MM.1S (cell line): ENCODE data around the gene TLR9.

Experiments
- DNase-seq: peaks from one replicate; pipeline ENCODE4 v3.0.0-alpha.2; 2015
- H2AFZ ChIP-seq: fragments of 300-600 bp; sonication (generic); 2 replicates; pipeline ENCODE4 v1.6.0; 2016; ENCODE audit warnings: antibody characterized with exemption, low read length
- H3F3A ChIP-seq: fragments of 300-600 bp; sonication (generic); 2 replicates; pipeline ENCODE4 v1.6.1; 2016; ENCODE audit warnings: mild to moderate bottlenecking, antibody characterized with exemption, low read length, moderate library complexity, mixed read lengths; ENCODE audit not compliant: insufficient read depth
- H3K27ac ChIP-seq: fragments of 300-600 bp; sonication (generic); 2 replicates; pipeline ENCODE4 v1.5.1; 2016; ENCODE audit warnings: mild to moderate bottlenecking, low read length
- H3K27me3 ChIP-seq: fragments of 300-600 bp; sonication (generic); replicated peaks from 2 replicates; pipeline ENCODE4 v1.6.0; 2016; ENCODE audit warnings: low read length; ENCODE audit not compliant: insufficient read depth
- H3K36me3 ChIP-seq: fragments of 300-600 bp; sonication (generic); replicated peaks from 2 replicates; pipeline ENCODE4 v1.6.1; 2016; ENCODE audit warnings: mild to moderate bottlenecking, low read length, mixed read lengths; ENCODE audit not compliant: insufficient read depth
- H3K4me1 ChIP-seq: fragments of 300-600 bp; sonication (generic); 2 replicates; pipeline ENCODE4 v1.6.1; 2016; ENCODE audit warnings: low read length, mixed read lengths
- H3K4me2 ChIP-seq: fragments of 300-600 bp; sonication (generic); 2 replicates; pipeline ENCODE4 v1.6.0; 2016; ENCODE audit warnings: low read depth, low read length
- H3K4me3 ChIP-seq: fragments of 300-600 bp; sonication (generic); 2 replicates; pipeline ENCODE4 v1.5.1; 2016; ENCODE audit warnings: low read length, mixed read lengths
- H3K79me2 ChIP-seq: fragments of 300-600 bp; sonication (generic); 2 replicates; pipeline ENCODE4 v1.6.1; 2016; ENCODE audit warnings: mixed run types, low read length, mixed read lengths
- H3K9ac ChIP-seq: fragments of 300-600 bp; sonication (generic); 2 replicates; pipeline ENCODE4 v1.6.1; 2016; ENCODE audit warnings: low read length, mixed read lengths
- H3K9me2 ChIP-seq: fragments of 300-600 bp; sonication (generic); replicated peaks from 2 replicates; pipeline ENCODE4 v1.6.1; 2016; ENCODE audit warnings: mild to moderate bottlenecking, low read length, mixed read lengths; ENCODE audit not compliant: insufficient read depth
- H3K9me3 ChIP-seq: fragments of 300-600 bp; sonication (generic); replicated peaks from 2 replicates; pipeline ENCODE4 v1.6.1; 2016; ENCODE audit warnings: mild to moderate bottlenecking, low read length, mixed read lengths; ENCODE audit not compliant: insufficient read depth
- H4K20me1 ChIP-seq: fragments of 300-600 bp; sonication (generic); 2 replicates; pipeline ENCODE4 v1.6.1; 2016; ENCODE audit warnings: mild to moderate bottlenecking, low read length, moderate library complexity, mixed read lengths; ENCODE audit not compliant: insufficient read depth
- EZH2 ChIP-seq: fragments of 300-600 bp; sonication (generic); optimal IDR thresholded peaks from 2 replicates; pipeline ENCODE3; 2017; ENCODE audit warnings: low read depth, mild to moderate bottlenecking, antibody characterized with exemption, low read length, mixed read lengths
- EZH2phosphoT487 ChIP-seq: fragments of 300-600 bp; sonication (generic); IDR thresholded peaks from 2 replicates; pipeline ENCODE4 v1.6.1; 2018; ENCODE audit warnings: antibody characterized with exemption, low read length
- TF ChIP-seq, protein P1 (sequence below): fragments of 300-600 bp; sonication (generic); IDR thresholded peaks from 2 replicates; pipeline ENCODE4 v1.5.1; 2016; ENCODE audit warnings: antibody characterized with exemption, low read length, mixed read lengths

The TLR9 gene

DNA sequence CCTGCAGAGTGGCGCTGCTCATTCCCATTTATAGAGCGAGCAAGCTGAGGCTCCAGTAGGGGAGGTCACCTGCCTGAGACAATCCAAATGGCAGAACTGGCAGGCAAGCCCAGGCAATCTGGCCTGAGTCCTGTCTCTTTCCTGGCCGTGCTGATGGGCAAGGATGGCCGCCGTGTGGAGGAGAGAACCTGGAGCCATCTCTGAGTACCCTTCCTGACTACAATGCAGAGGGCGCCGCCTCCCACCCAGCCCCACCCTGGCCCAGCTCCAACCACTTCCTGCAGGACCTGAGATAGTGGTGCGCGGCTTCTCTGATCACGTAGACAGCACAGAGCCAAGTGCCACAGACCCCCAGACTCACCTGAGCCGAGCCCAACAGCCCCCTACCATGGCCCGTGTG is 7.0 kb downstream of the TLR9 start:
- Histone ChIP-seq H3K36me3 (no peaks in the 10 kb centered on the region), H3K9me2 (no peaks in the 10 kb centered on the region), H3K4me2 (no peak overlapping the region), H3K27me3 (no peaks in the 10 kb centered on the region), H3K4me1 (peaks cover 8% of the 10 kb centered on the region; the same call in 1 of the 2 replicates), H3K9ac (no peak overlapping the region), H3K9me3 (no peaks in the 10 kb centered on the region), H4K20me1 (no peaks in the 10 kb centered on the region), H2AFZ (no peak overlapping the region), H3F3A (no peaks in the 10 kb centered on the region), H3K27ac (no peak overlapping the region), H3K79me2 (no peaks in the 10 kb centered on the region), H3K4me3 (no peak overlapping the region)
- TF ChIP-seq, protein P1, sequence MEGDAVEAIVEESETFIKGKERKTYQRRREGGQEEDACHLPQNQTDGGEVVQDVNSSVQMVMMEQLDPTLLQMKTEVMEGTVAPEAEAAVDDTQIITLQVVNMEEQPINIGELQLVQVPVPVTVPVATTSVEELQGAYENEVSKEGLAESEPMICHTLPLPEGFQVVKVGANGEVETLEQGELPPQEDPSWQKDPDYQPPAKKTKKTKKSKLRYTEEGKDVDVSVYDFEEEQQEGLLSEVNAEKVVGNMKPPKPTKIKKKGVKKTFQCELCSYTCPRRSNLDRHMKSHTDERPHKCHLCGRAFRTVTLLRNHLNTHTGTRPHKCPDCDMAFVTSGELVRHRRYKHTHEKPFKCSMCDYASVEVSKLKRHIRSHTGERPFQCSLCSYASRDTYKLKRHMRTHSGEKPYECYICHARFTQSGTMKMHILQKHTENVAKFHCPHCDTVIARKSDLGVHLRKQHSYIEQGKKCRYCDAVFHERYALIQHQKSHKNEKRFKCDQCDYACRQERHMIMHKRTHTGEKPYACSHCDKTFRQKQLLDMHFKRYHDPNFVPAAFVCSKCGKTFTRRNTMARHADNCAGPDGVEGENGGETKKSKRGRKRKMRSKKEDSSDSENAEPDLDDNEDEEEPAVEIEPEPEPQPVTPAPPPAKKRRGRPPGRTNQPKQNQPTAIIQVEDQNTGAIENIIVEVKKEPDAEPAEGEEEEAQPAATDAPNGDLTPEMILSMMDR: no peak
- no peak for TF ChIP-seq EZH2phosphoT487
- no peak for TF ChIP-seq EZH2
- no peak for DNase-seq

DNA sequence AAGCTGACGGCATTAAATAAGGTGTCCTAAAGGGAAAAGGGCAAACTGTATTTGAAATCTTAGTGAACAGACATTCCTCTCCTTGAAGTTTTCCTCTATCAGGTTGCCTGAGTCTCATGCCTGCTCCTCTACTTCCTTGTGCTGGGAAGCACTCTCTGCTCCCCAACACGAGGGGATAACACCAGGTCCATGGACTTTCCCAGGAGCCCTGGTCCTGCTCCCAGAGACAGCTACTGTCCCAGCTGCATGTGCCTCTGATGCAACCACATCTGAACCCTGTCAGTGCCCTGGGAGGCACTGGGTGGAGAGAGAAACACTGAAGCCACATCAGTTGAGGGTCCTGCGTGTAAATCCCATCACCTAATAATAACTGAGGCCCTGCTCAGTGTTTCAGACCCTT is 7.4 kb downstream of the TLR9 start:
- Histone ChIP-seq H3K9ac (no peak overlapping the region), H3K79me2 (no peaks in the 10 kb centered on the region), H4K20me1 (no peaks in the 10 kb centered on the region), H3K27me3 (no peaks in the 10 kb centered on the region), H3K4me1 (peaks cover 8% of the 10 kb centered on the region; the same call in 1 of the 2 replicates), H3K9me3 (no peaks in the 10 kb centered on the region), H3K9me2 (no peaks in the 10 kb centered on the region), H3F3A (no peaks in the 10 kb centered on the region), H3K27ac (no peak overlapping the region), H2AFZ (no peak overlapping the region), H3K4me2 (no peak overlapping the region), H3K36me3 (no peaks in the 10 kb centered on the region), H3K4me3 (no peak overlapping the region)
- no peak for DNase-seq
- TF ChIP-seq, protein P1: no peak
- TF ChIP-seq EZH2phosphoT487: no peak
- TF ChIP-seq EZH2: no peak

DNA sequence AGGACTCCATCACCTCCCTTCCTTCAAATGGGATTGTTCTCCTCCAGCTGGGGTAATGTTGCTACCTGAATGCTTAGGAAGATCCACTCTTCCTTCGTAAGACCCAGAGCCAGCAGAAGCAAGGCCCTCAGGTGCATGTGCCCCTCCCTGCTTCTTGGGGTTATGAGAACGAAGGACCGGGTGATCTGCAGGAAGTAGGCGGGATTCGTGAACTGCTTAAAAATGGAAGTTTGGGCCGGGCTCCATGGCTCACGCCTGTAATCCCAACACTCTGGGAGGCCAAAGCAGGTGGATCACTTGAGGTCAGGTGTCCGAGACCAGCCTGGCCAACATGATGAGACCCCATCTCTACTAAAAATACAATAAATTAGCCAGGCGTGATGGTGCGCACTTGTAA is 8.0 kb downstream of the TLR9 start:
- H3K27me3 ChIP-seq: no peaks in the 10 kb centered on the region
- no peaks in the 10 kb centered on the region for H3K79me2 ChIP-seq
- H3F3A ChIP-seq: no peaks in the 10 kb centered on the region
- H3K36me3 ChIP-seq: no peaks in the 10 kb centered on the region
- H3K9me2 ChIP-seq: no peaks in the 10 kb centered on the region
- no peak overlapping the region for H2AFZ ChIP-seq
- TF ChIP-seq EZH2phosphoT487: no peak
- TF ChIP-seq EZH2: no peak
- TF ChIP-seq, protein P1: no peak
- H3K4me2 ChIP-seq: no peak overlapping the region
- peaks cover 8% of the 10 kb centered on the region; the same call in 1 of the 2 replicates for H3K4me1 ChIP-seq
- no peak overlapping the region for H3K27ac ChIP-seq
- H3K9ac ChIP-seq: no peak overlapping the region
- no peak overlapping the region for H3K4me3 ChIP-seq
- H3K9me3 ChIP-seq: no peaks in the 10 kb centered on the region
- H4K20me1 ChIP-seq: no peaks in the 10 kb centered on the region
- DNase-seq: no peak
